Neural cell (in vitro differentiated cells): ENCODE results near the gene ATOH8.

Experiments
- CTCF ChIP-seq: fragments of 450-650 bp; IDR thresholded peaks from 2 replicates; pipeline ENCODE4 v1.5.1; 2014; ENCODE audit warnings: antibody characterized with exemption, mild to moderate bottlenecking, moderate library complexity; ENCODE audit not compliant: poor library complexity, severe bottlenecking
- TAF1 ChIP-seq: IDR thresholded peaks from 2 replicates; pipeline ENCODE4 v1.6.1; 2012; ENCODE audit warnings: low read depth

- TF ChIP-seq CTCF (no peak), TAF1 (no peak)
These were observed 35.5 kb downstream of the ATOH8 start for GRCh38 chr2:85789271-85789670.
